Right forelimb (tissue), 1 donor: Measurements from ENCODE around the gene HIGD2B.
"Not testable (repeated sequence)": the region's sequence is repeated elsewhere in the genome, so short reads cannot be mapped to it uniquely, and the experiment has no call there.

Experiments used
- DNase-seq: peaks from one replicate; pipeline ENCODE4 v3.0.0-alpha.2; 2018

The HIGD2B gene

DNA sequence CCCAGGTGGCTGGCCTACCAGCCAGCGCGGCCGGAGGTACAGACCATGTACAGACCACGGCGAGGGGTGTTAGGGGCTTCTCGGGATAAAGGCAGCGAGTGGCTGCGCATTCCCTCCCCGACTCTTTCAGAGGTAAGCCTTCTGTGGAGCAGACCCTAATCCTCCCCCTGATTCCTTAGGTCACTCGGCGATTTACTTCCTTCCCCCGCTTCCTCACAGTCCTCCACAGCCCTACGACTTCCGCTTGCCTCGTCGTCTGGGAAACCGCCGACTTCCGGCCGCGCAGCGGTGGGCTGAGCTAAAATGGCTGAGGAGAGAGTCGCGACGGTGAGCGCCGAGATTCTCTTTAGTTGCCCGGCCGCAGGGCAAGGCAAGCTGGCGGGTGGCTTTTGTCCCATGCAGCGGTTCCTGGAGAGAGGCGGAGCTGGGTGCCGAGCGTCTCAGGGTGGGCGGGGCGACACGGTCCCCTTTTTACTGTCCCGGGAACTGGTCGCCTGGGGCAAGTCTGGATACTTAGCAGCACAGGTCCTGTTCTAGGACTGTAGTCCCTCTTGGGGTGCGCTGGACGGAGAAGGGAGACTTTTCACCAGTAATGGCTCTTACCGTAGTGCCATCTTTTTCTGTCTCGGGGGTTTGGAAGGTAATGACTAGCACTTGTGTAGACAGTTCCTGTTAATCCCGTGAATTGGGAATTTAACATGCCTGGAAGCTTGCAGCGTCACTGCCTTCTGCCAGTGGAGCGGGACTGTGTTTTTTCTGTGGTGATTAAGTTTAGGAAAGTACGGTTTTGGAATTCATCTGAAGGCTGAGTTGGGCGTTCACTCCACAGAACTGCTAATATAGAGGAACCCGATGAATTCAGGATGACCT, at the start of gene HIGD2B, which contains the start of gene BBS4:
Gene HIGD2B (minus strand): TSS at position 258 of the 870 bp plus-strand sequence. CDS start 9,808 bp downstream, outside the sequence.
Gene BBS4 (plus strand): TSS at position 283 of the 870 bp plus-strand sequence. CDS start 21 bp downstream, at position 304.
- DNase-seq: peak; percentile 93

GRCh38 chr15:72735111-72735510, 49.1 kb upstream of the HIGD2B start:
- no peak for DNase-seq

DNA sequence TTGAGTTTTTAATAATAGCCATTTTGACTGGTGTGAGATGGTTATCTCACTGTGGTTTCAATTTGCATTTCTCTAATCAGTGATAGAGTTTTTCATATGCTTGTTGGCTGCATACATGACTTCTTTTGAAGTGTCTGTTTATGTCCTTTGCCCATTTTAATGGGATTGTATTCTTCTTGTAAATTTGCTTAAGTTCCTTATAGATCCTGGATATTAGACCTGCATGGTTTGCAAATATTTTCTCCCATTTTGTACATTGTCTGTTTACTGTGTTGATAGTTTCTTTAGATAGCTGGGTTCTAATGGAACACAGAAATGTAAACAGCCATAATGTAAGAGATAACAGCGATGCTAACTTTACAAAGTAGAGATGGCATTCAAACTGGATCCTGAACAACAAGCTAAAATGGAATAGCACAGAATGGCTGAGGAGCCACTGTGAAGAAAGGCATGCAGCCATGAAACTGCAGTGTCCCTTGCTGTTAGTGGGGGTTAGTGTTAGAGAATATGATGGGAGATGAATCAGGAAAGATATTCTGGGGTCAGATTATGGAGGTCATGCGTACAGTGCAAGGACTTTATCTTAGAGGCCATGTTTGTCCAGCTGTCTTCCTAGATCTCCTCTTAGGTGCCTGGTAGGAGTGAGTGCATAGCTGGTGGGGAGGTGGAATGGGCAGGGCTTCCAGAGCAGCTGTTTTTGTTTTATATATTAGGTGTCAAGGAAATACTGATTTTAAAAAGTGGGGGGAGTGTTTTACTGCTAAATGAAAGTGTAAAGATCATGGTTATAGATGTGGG, 48.2 kb upstream of the HIGD2B start:
- DNase-seq: no peak

DNA sequence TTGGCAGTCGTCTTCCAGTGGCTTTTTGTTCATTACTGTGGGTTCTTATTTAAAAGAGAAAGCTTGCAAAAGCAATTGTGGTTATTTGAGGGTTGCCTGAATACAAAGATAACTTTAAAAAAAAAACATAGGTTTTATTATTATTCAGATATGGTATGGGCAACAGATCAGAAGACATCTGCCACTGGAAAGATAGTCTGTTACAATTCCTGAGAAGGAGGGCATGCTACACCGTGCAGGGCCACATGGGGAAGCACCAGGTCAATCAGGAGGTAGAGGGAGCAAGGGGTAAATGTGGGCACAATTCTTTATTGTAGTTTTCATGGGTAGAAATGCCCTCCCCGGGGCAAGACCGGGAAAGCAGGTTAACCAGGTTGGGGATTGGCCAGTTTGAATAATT, 46.5 kb upstream of the HIGD2B start:
- no peak for DNase-seq

GRCh38 chr15:72732086-72732485, 46.1 kb upstream of the HIGD2B start:
- DNase-seq: no peak

- no peak for DNase-seq
Observed at GRCh38 chr15:72728821-72729220, 42.8 kb upstream of the HIGD2B start.

DNA sequence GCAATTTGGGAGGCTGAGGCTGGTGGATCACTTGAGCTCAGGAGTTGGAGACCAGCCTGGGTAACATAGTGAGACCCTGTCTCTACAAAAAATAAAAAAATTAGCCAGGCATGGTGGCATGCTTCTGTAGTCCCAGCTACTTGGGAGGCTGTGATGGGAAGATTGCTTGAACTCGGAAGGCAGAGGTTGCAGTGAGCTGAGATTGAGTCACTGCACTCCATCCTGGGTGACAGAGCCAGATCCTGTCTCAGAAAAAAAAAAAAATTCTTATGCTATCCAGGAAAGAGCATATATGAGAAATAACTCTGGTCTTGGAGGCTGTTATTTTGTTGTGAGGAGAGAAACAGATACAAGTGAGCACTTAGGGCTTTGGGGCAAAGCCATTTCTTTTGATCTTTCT, 42.3 kb upstream of the HIGD2B start:
- not testable (repeated sequence) for DNase-seq

GRCh38 chr15:72727154-72727553, 41.2 kb upstream of the HIGD2B start:
- DNase-seq: no peak

GRCh38 chr15:72725851-72726250, 39.9 kb upstream of the HIGD2B start:
- DNase-seq: not testable (repeated sequence)

GRCh38 chr15:72725446-72725845, 39.5 kb upstream of the HIGD2B start:
- no peak for DNase-seq

DNA sequence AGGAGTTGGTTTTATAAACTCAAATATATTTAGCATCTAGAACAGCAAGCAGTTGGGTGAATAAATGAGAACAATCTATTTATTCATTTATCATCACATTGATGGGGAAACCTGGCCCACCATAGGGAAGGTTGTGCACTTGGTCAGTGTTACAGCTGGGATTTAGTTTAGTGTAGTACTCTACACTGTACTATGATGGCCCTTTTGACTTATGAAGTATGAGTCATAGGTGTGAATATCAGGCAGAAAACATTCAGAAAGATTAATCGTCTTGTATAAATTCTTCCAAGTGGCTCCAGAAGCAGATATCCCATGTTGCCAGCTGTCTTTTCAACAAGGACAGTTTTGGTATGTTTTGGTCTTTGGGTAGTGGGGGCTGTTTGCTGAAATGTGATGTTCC, 38.0 kb upstream of the HIGD2B start:
- DNase-seq: no peak

GRCh38 chr15:72722071-72722696, 36.2 kb upstream of the HIGD2B start:
- peak; percentile 71 for DNase-seq

GRCh38 chr15:72708551-72709303, 22.7 kb upstream of the HIGD2B start:
- not testable (repeated sequence) for DNase-seq

DNA sequence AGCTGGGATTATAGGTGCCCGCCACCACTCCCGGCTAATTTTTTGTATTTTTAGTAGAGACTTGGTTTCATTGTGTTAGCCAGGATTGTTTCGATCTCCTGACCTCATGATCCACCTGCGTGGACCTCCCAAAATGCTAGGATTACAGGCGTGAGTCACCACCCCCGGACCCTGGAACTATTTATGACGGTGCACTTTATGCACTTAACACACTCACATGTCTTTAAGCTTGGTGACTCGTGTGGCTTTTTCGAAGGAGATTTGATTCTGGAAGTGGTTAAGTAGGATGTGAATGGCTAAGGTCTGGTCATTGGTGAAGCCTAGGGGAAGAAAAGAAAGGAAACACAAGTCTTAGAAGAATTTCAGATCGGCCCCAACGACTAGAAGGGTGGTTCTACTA, 20.3 kb upstream of the HIGD2B start:
- no peak for DNase-seq

GRCh38 chr15:72700076-72700475, 14.1 kb upstream of the HIGD2B start:
- no peak for DNase-seq

- DNase-seq: no peak
Observed at GRCh38 chr15:72698938-72699337, 13.0 kb upstream of the HIGD2B start.

- no peak for DNase-seq
Observed at GRCh38 chr15:72690938-72691337, 5.0 kb upstream of the HIGD2B start.

DNA sequence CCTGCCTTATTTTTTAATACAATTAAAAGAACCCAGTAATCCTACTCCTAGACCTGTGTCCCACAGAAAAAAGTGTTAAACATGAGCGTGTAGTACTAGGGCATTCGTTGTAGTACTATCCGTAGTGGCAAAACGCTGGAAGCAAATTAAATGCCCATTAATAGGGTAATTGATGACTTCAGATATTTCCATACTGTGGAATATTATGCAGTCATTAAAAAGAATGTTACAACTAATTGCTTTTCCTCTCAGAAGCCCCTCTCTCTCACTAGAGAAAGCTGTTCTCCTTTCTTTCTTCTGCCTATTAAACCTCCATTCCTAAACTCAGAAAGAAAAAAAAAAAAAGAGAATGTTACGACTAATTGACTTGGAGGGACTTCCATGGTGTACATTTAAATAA, 2.7 kb upstream of the HIGD2B start:
- no peak for DNase-seq

DNA sequence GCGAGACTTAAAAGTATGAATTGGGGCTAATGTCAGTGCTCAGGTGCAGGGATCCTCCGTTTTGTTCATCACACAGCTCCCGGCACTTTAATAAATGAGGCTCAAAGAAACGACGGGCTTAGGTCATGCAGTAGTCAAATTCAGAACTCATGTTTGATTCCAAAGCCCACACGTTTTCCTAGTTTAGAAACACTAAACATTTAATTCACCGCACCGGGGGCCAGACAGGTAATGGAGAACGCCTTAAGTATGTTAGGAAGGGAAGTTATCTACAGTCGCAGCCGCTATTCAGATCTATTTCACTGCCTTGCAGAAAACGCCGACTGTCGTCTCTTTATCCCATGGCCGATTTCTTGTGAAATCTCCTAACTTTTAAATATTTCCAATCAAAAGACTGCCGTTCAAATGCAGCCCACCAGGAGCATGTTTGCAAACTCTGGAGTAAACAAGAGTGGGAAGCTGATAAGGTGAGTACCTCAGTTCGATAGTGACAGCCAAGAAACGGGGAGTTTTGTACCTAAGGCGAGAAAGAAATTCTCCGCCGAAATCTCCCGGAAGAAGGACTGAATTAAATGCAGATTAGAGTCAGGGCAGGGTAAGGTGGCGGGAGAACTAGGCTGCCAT, 569 bp downstream of the HIGD2B start:
- no peak for DNase-seq

GRCh38 chr15:72682772-72683171, 3.2 kb downstream of the HIGD2B start:
- DNase-seq: no peak

- DNase-seq: no peak
Observed at GRCh38 chr15:72680931-72681330, 5.1 kb downstream of the HIGD2B start.

DNA sequence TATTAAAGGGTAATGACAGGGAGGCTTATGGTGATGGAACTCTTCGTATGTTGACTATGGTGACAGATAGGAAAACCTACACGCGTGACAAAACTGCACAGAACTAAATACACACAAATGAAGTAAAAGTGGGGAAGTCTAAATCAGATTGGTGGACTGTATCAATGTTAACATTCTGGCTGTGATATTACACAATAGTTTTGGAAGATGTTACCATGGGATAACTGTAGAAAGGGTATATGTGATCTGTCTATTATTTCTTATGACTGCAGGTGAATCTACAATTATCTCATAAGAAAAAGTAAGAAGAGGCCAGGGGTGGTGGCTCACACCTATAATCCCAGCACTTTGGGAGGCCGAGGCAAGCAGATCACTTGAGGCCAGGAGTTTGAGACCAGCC, 9.1 kb downstream of the HIGD2B start:
- no peak for DNase-seq
